Ishikawa (cell line): ENCODE data around the gene PLVAP.

Experiments
- CEBPB ChIP-seq: IDR thresholded peaks from 2 replicates; pipeline ENCODE4 v1.6.1; 2012
- CREB1 ChIP-seq: IDR thresholded peaks from 2 replicates; pipeline ENCODE4 v1.6.1; 2012; ENCODE audit warnings: low read depth
- EGR1 ChIP-seq: IDR thresholded peaks from 2 replicates; pipeline ENCODE4 v1.6.1; 2012
- NFIC ChIP-seq: IDR thresholded peaks from 2 replicates; pipeline ENCODE4 v1.6.1; 2012
- REST ChIP-seq: IDR thresholded peaks from 2 replicates; pipeline ENCODE4 v1.6.1; 2012; ENCODE audit warnings: low read depth, mild to moderate bottlenecking
- TAF1 ChIP-seq: IDR thresholded peaks from 2 replicates; pipeline ENCODE4 v1.6.1; 2012; ENCODE audit warnings: low read depth, mild to moderate bottlenecking
- TCF12 ChIP-seq: IDR thresholded peaks from 2 replicates; pipeline ENCODE4 v1.6.1; 2012; ENCODE audit warnings: low read depth
- USF1 ChIP-seq: IDR thresholded peaks from 2 replicates; pipeline ENCODE4 v1.6.1; 2012
- YY1 ChIP-seq: IDR thresholded peaks from 2 replicates; pipeline ENCODE4 v1.6.1; 2012; ENCODE audit warnings: low read depth

- no peak for TF ChIP-seq CEBPB
- no peak for TF ChIP-seq TAF1
- TF ChIP-seq REST = no peak
- TF ChIP-seq TCF12 = no peak
- TF ChIP-seq CREB1 = no peak
- no peak for TF ChIP-seq USF1
- TF ChIP-seq YY1 = no peak
- TF ChIP-seq EGR1 = no peak
- no peak for TF ChIP-seq NFIC
Measured at GRCh38 chr19:17311455-17312188, 65.5 kb downstream of the PLVAP start.
